Measurements from ENCODE around the gene SYT1.
"Not testable (repeated sequence)": the region's sequence is repeated elsewhere in the genome, so short reads cannot be mapped to it uniquely, and the experiment has no call there.

Gene SYT1

DNA sequence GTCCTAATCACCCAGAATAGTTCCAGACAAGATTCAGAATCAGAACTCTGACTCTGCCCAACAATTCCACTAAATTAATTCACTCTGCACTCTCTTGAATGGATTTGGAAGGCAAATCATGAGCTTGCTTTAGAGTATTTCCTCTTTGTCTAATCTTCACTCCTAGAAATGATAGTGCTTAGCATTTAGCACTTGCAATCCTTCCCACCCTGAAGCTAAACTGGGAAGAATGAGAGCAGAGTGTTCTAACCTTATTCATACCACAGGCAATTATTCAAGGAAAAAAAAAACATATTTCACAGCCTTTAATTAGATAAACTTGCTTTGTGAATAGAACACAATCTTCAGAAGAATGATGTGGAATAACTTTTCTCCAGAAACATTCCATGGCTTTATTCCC is 561.5 kb downstream of the SYT1 start:
- H3K36me3 Mint-ChIP-seq (ENCODE audit: low read depth) = no peaks in the 10 kb centered on the region
- H3K9me3 Mint-ChIP-seq = no peaks in the 10 kb centered on the region
- no peaks in the 10 kb centered on the region for H3K27me3 Mint-ChIP-seq (ENCODE audit: low read depth)
- H3K27ac Mint-ChIP-seq = no peak overlapping the region
- no peaks in the 10 kb centered on the region for H3K4me1 Mint-ChIP-seq (ENCODE audit: low read depth)
- H3K4me3 Mint-ChIP-seq = no peak overlapping the region

DNA sequence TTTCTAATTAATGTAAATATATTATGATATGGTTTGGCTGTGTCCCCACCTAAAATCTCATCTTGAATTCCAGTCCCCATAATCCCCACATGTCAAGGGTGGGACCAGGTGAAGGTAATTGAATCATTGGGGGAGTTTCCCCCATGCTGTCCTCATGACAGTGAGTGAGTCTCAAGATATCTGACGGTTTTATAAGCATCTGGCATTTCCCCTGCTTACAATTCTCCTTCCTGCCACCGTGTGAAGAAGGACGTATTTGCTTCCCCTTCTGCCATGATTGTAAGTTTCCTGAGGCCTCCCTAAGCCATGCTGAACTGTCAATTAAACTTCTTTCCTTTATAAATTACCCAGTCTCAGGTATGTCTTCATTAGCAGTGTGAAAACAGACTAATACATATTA is 562.2 kb downstream of the SYT1 start:
- H3K4me1 Mint-ChIP-seq (ENCODE audit: low read depth); H3K4me3 Mint-ChIP-seq; H3K27ac Mint-ChIP-seq; H3K27me3 Mint-ChIP-seq (ENCODE audit: low read depth); H3K36me3 Mint-ChIP-seq (ENCODE audit: low read depth); H3K9me3 Mint-ChIP-seq: not testable (repeated sequence)

GRCh38 chr12:79433465-79434072 is 569.0 kb downstream of the SYT1 start:
- Mint-ChIP-seq H3K4me1 (ENCODE audit: low read depth) (no peaks in the 10 kb centered on the region), H3K9me3 (no peaks in the 10 kb centered on the region), H3K27ac (no peak overlapping the region), H3K4me3 (no peak overlapping the region), H3K27me3 (ENCODE audit: low read depth) (no peaks in the 10 kb centered on the region), H3K36me3 (ENCODE audit: low read depth) (no peaks in the 10 kb centered on the region)

DNA sequence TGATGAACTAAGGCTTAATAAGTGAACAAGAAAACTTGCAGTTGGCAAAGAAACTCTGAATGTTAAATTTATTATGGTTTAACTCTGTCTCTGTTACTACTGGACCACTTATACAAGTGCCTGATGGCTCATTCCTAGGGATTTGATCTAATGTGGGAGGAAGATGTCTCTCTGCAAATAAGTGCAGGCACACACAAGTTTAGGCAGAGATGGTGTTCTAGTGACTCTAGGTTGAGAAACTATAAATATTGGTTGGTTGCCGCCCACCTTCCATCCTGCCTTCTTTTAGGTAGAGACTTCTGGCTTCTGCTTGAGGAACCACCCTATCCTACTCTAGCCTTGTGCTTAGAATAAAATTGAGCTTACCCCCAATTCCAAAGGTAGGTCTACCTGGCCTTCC is 570.0 kb downstream of the SYT1 start:
- no peaks in the 10 kb centered on the region for H3K27me3 Mint-ChIP-seq (ENCODE audit: low read depth)
- H3K4me1 Mint-ChIP-seq (ENCODE audit: low read depth) = no peaks in the 10 kb centered on the region
- H3K4me3 Mint-ChIP-seq = no peak overlapping the region
- no peak overlapping the region for H3K27ac Mint-ChIP-seq
- no peaks in the 10 kb centered on the region for H3K9me3 Mint-ChIP-seq
- no peaks in the 10 kb centered on the region for H3K36me3 Mint-ChIP-seq (ENCODE audit: low read depth)

- no peaks in the 10 kb centered on the region for H3K9me3 Mint-ChIP-seq
- H3K27ac Mint-ChIP-seq = no peak overlapping the region
- no peaks in the 10 kb centered on the region for H3K4me1 Mint-ChIP-seq (ENCODE audit: low read depth)
- H3K4me3 Mint-ChIP-seq = no peak overlapping the region
- H3K27me3 Mint-ChIP-seq (ENCODE audit: low read depth) = no peaks in the 10 kb centered on the region
- no peaks in the 10 kb centered on the region for H3K36me3 Mint-ChIP-seq (ENCODE audit: low read depth)
Observed at GRCh38 chr12:79435742-79436141, 571.2 kb downstream of the SYT1 start.

DNA sequence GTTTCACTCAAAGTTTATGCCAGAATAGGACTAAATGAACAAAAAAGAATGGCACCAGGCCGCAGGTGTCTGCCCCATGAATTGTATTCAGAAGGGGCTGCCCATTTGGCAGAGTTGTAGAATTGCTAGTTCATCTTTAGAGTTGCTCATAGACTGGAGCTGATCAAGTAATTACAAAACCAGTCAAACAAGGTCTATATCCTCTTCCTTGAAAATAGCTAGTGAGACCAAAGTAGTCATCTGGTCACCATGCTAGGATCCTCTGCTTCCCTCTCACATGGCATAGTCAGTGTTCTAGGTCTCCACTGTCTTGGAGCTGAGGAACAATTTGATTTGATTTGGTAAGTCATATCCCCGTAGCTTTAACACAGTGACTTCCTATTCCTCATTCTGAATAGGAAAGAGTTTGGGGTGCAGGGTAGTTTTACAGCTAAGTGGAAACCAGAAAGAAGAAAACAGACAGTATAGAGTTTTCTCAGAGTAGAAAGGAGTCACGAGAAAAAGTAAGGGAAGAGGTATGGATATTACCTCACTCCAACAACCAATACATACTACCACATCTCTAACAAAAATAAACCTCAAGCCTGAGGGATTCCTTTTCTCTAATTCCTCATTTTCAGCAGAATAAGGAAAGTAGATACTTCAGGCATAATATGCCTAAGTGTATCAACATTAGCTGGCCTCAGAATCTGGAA is 574.1 kb downstream of the SYT1 start:
- Mint-ChIP-seq H3K9me3 (no peaks in the 10 kb centered on the region), H3K27me3 (ENCODE audit: low read depth) (no peaks in the 10 kb centered on the region), H3K27ac (no peak overlapping the region), H3K4me3 (no peak overlapping the region), H3K36me3 (ENCODE audit: low read depth) (no peaks in the 10 kb centered on the region), H3K4me1 (ENCODE audit: low read depth) (no peaks in the 10 kb centered on the region)

GRCh38 chr12:79439175-79439825 is 574.7 kb downstream of the SYT1 start:
- Mint-ChIP-seq H3K27me3 (ENCODE audit: low read depth) (no peaks in the 10 kb centered on the region), H3K27ac (no peak overlapping the region), H3K36me3 (ENCODE audit: low read depth) (no peaks in the 10 kb centered on the region), H3K9me3 (no peaks in the 10 kb centered on the region), H3K4me1 (ENCODE audit: low read depth) (no peaks in the 10 kb centered on the region), H3K4me3 (no peak overlapping the region)

DNA sequence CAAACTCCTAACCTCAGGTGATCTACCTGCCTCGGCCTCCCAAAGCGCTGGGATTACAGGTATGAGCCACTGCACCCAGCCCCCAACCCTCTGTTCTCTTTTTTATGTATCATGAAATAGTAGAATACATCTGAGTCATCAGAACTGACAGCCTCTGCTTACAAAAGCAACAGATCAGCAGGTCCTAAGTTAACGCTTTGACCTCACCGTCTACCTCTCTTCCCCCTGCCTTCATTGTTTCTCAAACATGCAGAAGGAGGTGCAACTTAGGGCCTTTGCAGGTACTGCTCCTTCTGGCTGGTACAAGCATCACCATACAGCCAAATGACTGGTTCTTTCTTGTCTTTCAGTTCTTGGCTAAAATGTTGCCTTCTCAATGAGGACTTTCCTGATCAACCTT is 577.0 kb downstream of the SYT1 start:
- H3K27ac Mint-ChIP-seq = no peak overlapping the region
- no peaks in the 10 kb centered on the region for H3K9me3 Mint-ChIP-seq
- H3K4me3 Mint-ChIP-seq = no peak overlapping the region
- no peaks in the 10 kb centered on the region for H3K27me3 Mint-ChIP-seq (ENCODE audit: low read depth)
- no peaks in the 10 kb centered on the region for H3K36me3 Mint-ChIP-seq (ENCODE audit: low read depth)
- H3K4me1 Mint-ChIP-seq (ENCODE audit: low read depth) = no peaks in the 10 kb centered on the region

- H3K4me1 Mint-ChIP-seq (ENCODE audit: low read depth) = no peaks in the 10 kb centered on the region
- no peak overlapping the region for H3K4me3 Mint-ChIP-seq
- H3K27ac Mint-ChIP-seq = no peak overlapping the region
- no peaks in the 10 kb centered on the region for H3K36me3 Mint-ChIP-seq (ENCODE audit: low read depth)
- no peaks in the 10 kb centered on the region for H3K27me3 Mint-ChIP-seq (ENCODE audit: low read depth)
- H3K9me3 Mint-ChIP-seq = no peaks in the 10 kb centered on the region
Observed at GRCh38 chr12:79442396-79442795, 577.8 kb downstream of the SYT1 start.

DNA sequence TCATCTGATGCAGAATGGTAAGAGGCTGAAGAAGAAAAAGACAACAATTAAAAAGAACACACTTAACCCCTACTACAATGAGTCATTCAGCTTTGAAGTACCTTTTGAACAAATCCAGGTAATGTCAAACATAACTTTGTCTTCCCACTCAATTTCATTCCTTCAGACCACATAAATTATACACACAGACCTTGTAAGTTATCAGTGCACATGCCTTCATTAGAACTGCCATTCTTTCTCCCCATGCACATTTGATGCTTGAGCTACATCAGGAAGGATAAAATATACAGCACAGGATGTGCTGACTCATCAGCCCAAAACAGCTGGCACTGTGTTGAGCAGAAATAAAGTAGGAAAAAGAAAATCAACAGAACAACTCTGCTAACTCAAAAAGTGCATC is 579.5 kb downstream of the SYT1 start:
- H3K4me1 Mint-ChIP-seq (ENCODE audit: low read depth) = no peaks in the 10 kb centered on the region
- H3K36me3 Mint-ChIP-seq (ENCODE audit: low read depth) = no peaks in the 10 kb centered on the region
- no peaks in the 10 kb centered on the region for H3K9me3 Mint-ChIP-seq
- no peak overlapping the region for H3K4me3 Mint-ChIP-seq
- H3K27ac Mint-ChIP-seq = no peak overlapping the region
- no peaks in the 10 kb centered on the region for H3K27me3 Mint-ChIP-seq (ENCODE audit: low read depth)

DNA sequence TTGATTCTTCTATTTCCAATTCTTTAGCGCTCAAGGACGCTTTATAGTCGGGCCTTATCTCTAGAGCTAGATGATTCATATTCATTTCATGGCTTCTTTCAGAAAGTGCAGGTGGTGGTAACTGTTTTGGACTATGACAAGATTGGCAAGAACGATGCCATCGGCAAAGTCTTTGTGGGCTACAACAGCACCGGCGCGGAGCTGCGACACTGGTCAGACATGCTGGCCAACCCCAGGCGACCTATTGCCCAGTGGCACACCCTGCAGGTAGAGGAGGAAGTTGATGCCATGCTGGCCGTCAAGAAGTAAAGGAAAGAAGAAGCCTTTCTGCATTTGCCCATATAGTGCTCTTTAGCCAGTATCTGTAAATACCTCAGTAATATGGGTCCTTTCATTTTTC is 584.2 kb downstream of the SYT1 start:
- Mint-ChIP-seq H3K9me3 (no peaks in the 10 kb centered on the region), H3K27me3 (ENCODE audit: low read depth) (no peaks in the 10 kb centered on the region), H3K36me3 (ENCODE audit: low read depth) (no peaks in the 10 kb centered on the region), H3K27ac (no peak overlapping the region), H3K4me1 (ENCODE audit: low read depth) (no peaks in the 10 kb centered on the region), H3K4me3 (no peak overlapping the region)

DNA sequence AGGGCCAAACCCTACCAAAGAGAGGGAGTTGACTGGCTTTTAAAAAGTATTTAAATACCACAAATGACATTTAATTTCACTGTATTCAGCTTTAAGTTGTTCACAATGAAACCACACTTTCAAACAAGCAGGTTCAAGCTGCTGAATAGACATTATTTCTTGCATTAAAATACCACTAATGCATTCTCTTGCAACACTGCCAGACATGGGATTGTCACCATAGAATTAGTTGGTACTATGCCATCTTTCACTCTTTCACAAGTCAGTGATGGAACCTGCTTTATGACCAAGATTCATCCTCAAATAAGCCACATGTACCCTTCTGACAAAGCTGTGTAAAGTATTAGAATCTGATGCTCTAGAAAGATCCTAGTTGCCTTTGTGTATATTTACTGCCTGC is 586.8 kb downstream of the SYT1 start:
- H3K27ac Mint-ChIP-seq = no peak overlapping the region
- H3K4me3 Mint-ChIP-seq = no peak overlapping the region
- no peaks in the 10 kb centered on the region for H3K9me3 Mint-ChIP-seq
- no peaks in the 10 kb centered on the region for H3K36me3 Mint-ChIP-seq (ENCODE audit: low read depth)
- no peaks in the 10 kb centered on the region for H3K27me3 Mint-ChIP-seq (ENCODE audit: low read depth)
- no peaks in the 10 kb centered on the region for H3K4me1 Mint-ChIP-seq (ENCODE audit: low read depth)

DNA sequence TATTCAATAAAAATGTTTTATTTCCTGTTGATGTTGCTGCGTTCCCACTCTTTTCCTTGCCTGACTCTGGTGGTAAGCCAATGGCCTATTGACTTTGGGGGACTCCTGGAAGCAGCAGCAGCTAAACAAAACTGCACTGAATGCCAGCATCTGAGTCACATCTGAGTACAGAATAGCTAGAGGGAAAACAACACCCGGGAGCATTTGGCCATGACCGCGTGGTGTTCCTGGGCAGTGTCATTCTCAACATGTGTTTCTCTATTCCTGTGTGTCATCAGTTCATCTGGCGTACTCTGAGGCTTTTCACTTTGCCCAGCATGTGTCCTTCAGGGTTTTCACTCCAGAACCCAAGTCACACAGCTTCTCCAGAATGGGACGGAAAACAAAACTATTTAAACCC is 587.4 kb downstream of the SYT1 start:
- no peaks in the 10 kb centered on the region for H3K27me3 Mint-ChIP-seq (ENCODE audit: low read depth)
- no peak overlapping the region for H3K4me3 Mint-ChIP-seq
- H3K9me3 Mint-ChIP-seq = no peaks in the 10 kb centered on the region
- H3K27ac Mint-ChIP-seq = no peak overlapping the region
- H3K36me3 Mint-ChIP-seq (ENCODE audit: low read depth) = no peaks in the 10 kb centered on the region
- H3K4me1 Mint-ChIP-seq (ENCODE audit: low read depth) = no peaks in the 10 kb centered on the region

- no peak overlapping the region for H3K4me3 Mint-ChIP-seq
- no peaks in the 10 kb centered on the region for H3K4me1 Mint-ChIP-seq (ENCODE audit: low read depth)
- H3K9me3 Mint-ChIP-seq = no peaks in the 10 kb centered on the region
- no peaks in the 10 kb centered on the region for H3K27me3 Mint-ChIP-seq (ENCODE audit: low read depth)
- H3K27ac Mint-ChIP-seq = no peak overlapping the region
- no peaks in the 10 kb centered on the region for H3K36me3 Mint-ChIP-seq (ENCODE audit: low read depth)
Observed at GRCh38 chr12:79452906-79453305, 588.3 kb downstream of the SYT1 start.

DNA sequence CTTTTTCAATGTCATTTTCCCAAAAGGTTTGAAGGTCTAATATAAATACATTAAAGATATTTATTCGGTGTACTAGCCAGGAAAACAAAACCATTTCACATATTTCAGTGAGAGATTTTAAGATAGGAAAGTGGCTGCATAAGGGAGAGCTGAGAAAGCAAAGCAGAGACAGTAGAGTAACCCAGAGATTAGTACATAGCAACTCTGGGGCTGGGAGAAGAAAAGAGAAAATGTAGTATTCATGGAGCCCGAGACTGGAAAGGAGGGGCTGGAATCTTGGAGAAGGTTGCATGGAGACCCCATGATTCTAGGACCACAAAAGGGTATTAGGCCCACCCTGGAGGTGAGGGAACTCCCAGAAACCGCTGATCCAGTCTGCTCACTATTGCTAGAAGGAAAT is 589.2 kb downstream of the SYT1 start:
- Mint-ChIP-seq H3K4me3 (no peak overlapping the region), H3K9me3 (no peaks in the 10 kb centered on the region), H3K4me1 (ENCODE audit: low read depth) (no peaks in the 10 kb centered on the region), H3K27me3 (ENCODE audit: low read depth) (no peaks in the 10 kb centered on the region), H3K27ac (no peak overlapping the region), H3K36me3 (ENCODE audit: low read depth) (no peaks in the 10 kb centered on the region)
